Measurements from ENCODE around the gene ADRB1. TPM values are rescaled to one million over a fixed set of nuclear protein-coding genes. Genes with fewer than 3 reads are reported as not detected.

ADRB1 gene
- total RNA-seq, 1 donor from 2014 or later, result 35.0 TPM

- intact Hi-C loops (cut with micrococcal nuclease), result no loop called here
- Histone ChIP-seq H3K27me3 (ENCODE audit: low read depth) (peaks cover 8% of the 10 kb centered on the region), H3K4me3 (peak overlapping the region; percentile 77), H3K4me1 (peaks cover 47% of the 10 kb centered on the region), H3K9me3 (replicated peaks) (no peaks in the 10 kb centered on the region), H3K36me3 (no peaks in the 10 kb centered on the region), H3K27ac (replicated peaks) (peak overlapping the region; percentile 95)
- DNase-seq, result no peak
- no peak for TF ChIP-seq CTCF (IDR thresholded peaks at IDR 0.05; ENCODE audit: borderline replicate concordance)
Measured at GRCh38 chr10:114046087-114046458, 2.4 kb downstream of the ADRB1 start.

GRCh38 chr10:114048472-114048871 is 4.8 kb downstream of the ADRB1 start:
- Histone ChIP-seq H3K4me1 (peaks cover 40% of the 10 kb centered on the region), H3K9me3 (replicated peaks) (no peaks in the 10 kb centered on the region), H3K27me3 (ENCODE audit: low read depth) (peaks cover 8% of the 10 kb centered on the region), H3K27ac (replicated peaks) (peak overlapping the region; percentile 95), H3K36me3 (no peaks in the 10 kb centered on the region), H3K4me3 (peak overlapping the region; percentile 77)
- no peak for DNase-seq
- TF ChIP-seq CTCF (IDR thresholded peaks at IDR 0.05; ENCODE audit: borderline replicate concordance), result peak; percentile 19
- intact Hi-C loops (cut with micrococcal nuclease), result no loop called here

GRCh38 chr10:114051714-114052113 is 8.0 kb downstream of the ADRB1 start:
- Histone ChIP-seq H3K36me3 (no peaks in the 10 kb centered on the region), H3K4me3 (no peak overlapping the region), H3K27me3 (ENCODE audit: low read depth) (no peaks in the 10 kb centered on the region), H3K27ac (replicated peaks) (peak overlapping the region; percentile 95), H3K4me1 (peaks cover 58% of the 10 kb centered on the region), H3K9me3 (replicated peaks) (no peaks in the 10 kb centered on the region)
- intact Hi-C loops (cut with micrococcal nuclease), result no loop called here
- DNase-seq, result no peak
- no peak for TF ChIP-seq CTCF (IDR thresholded peaks at IDR 0.05; ENCODE audit: borderline replicate concordance)

GRCh38 chr10:114052255-114052654 is 8.6 kb downstream of the ADRB1 start:
- DNase-seq, result no peak
- no peak overlapping the region for H3K4me3 ChIP-seq
- no peaks in the 10 kb centered on the region for H3K27me3 ChIP-seq (ENCODE audit: low read depth)
- intact Hi-C loops (cut with micrococcal nuclease), result no loop called here
- no peaks in the 10 kb centered on the region for H3K9me3 ChIP-seq (replicated peaks)
- peaks cover 64% of the 10 kb centered on the region for H3K4me1 ChIP-seq
- no peaks in the 10 kb centered on the region for H3K36me3 ChIP-seq
- TF ChIP-seq CTCF (IDR thresholded peaks at IDR 0.05; ENCODE audit: borderline replicate concordance), result no peak
- no peak overlapping the region for H3K27ac ChIP-seq (replicated peaks)

- Histone ChIP-seq H3K9me3 (replicated peaks) (no peaks in the 10 kb centered on the region), H3K27me3 (ENCODE audit: low read depth) (no peaks in the 10 kb centered on the region), H3K27ac (replicated peaks) (peak overlapping the region; percentile 88), H3K4me3 (no peak overlapping the region), H3K4me1 (peaks cover 72% of the 10 kb centered on the region), H3K36me3 (no peaks in the 10 kb centered on the region)
- no peak for DNase-seq
- intact Hi-C loops (cut with micrococcal nuclease), result no loop called here
- TF ChIP-seq CTCF (IDR thresholded peaks at IDR 0.05; ENCODE audit: borderline replicate concordance), result no peak
Measured at GRCh38 chr10:114053946-114054345, 10.3 kb downstream of the ADRB1 start.

- no peak for TF ChIP-seq CTCF (IDR thresholded peaks at IDR 0.05; ENCODE audit: borderline replicate concordance)
- peak overlapping the region; percentile 88 for H3K27ac ChIP-seq (replicated peaks)
- intact Hi-C loops (cut with micrococcal nuclease), result no loop called here
- H3K4me3 ChIP-seq, result no peak overlapping the region
- H3K36me3 ChIP-seq, result no peaks in the 10 kb centered on the region
- peaks cover 6% of the 10 kb centered on the region for H3K9me3 ChIP-seq (replicated peaks)
- no peak for DNase-seq
- peaks cover 77% of the 10 kb centered on the region for H3K4me1 ChIP-seq
- H3K27me3 ChIP-seq (ENCODE audit: low read depth), result no peaks in the 10 kb centered on the region
Measured at GRCh38 chr10:114057855-114058254, 14.2 kb downstream of the ADRB1 start.
